H1 (cell line): ENCODE results near the gene KIN. TPM values are rescaled to one million over a fixed set of nuclear protein-coding genes. Genes with fewer than 3 reads are reported as not detected.

Experiments
- CTCF ChIA-PET: fragments of 300-600 bp; sonication (Branson Sonifier 250); formaldehyde crosslinking; loops from one replicate; lab custom pipeline; 2021; ENCODE audit not compliant: partially characterized antibody; lab: Charles Lee
- POLR2A ChIA-PET: fragments of 300-600 bp; sonication (Branson Sonifier 250); formaldehyde crosslinking; loops from one replicate; lab custom pipeline; 2021; ENCODE audit warnings: inconsistent platforms; ENCODE audit not compliant: partially characterized antibody; lab: Charles Lee
- DNase-seq, 2 experiments: peaks; one replicate each; pipeline versions ENCODE4 v3.0.0 to v3.0.0-alpha.2; 2010 to 2022; ENCODE audit warnings: low spot score in 2 of 2, low read depth in 1 of 2, mixed read lengths in 1 of 2
- FAIRE-seq: peaks from 2 replicates; lab custom pipeline; 2011; peaks lifted over from hg19 to GRCh38; lab: Jason Lieb, UNC
- H2AFZ ChIP-seq: 2 replicates; pipeline ENCODE4 v1.8.1; 2012; ENCODE audit warnings: low read length, inconsistent platforms
- H2AK5ac ChIP-seq: 2 replicates; pipeline ENCODE4 v1.6.1; 2013; ENCODE audit warnings: low read depth, low read length
- H2BK120ac ChIP-seq: replicated peaks from 2 replicates; pipeline ENCODE3; 2013; ENCODE audit warnings: low read depth, low read length, inconsistent platforms
- H2BK12ac ChIP-seq: 2 replicates; pipeline ENCODE4 v1.6.1; 2013; ENCODE audit warnings: low read depth, low read length
- H2BK15ac ChIP-seq: 2 replicates; pipeline ENCODE4 v1.6.1; 2013; ENCODE audit warnings: low read length
- H2BK20ac ChIP-seq: 2 replicates; pipeline ENCODE4 v1.6.1; 2013; ENCODE audit warnings: low read length
- H2BK5ac ChIP-seq: 2 replicates; pipeline ENCODE4 v1.6.1; 2013; ENCODE audit warnings: low read depth, low read length
- H3K14ac ChIP-seq: 2 replicates; pipeline ENCODE4 v1.6.1; 2013; ENCODE audit warnings: inconsistent platforms; ENCODE audit not compliant: insufficient read length
- H3K18ac ChIP-seq: 2 replicates; pipeline ENCODE4 v1.6.1; 2013; ENCODE audit warnings: low read length; ENCODE audit errors: extremely low read depth
- H3K23ac ChIP-seq: 2 replicates; pipeline ENCODE4 v1.6.1; 2013; ENCODE audit warnings: inconsistent platforms; ENCODE audit not compliant: insufficient read length
- H3K23me2 ChIP-seq: 2 replicates; pipeline ENCODE4 v1.6.1; 2013; ENCODE audit warnings: low read depth, low read length
- H3K27ac ChIP-seq: 2 replicates; pipeline ENCODE4 v1.6.1; 2011; ENCODE audit warnings: low read depth, low read length, inconsistent platforms
- H3K27me3 ChIP-seq, 4 experiments: replicated peaks in 1 of 4; 1 replicate in 1 of 4; 2 replicates in 3 of 4; pipeline versions ENCODE4 v1.6.1 to v1.8.1; 2011 to 2013; ENCODE audit warnings: low read length in 3 of 4, mild to moderate bottlenecking in 3 of 4, inconsistent platforms in 2 of 4, mixed read lengths in 2 of 4, moderate library complexity in 1 of 4; ENCODE audit not compliant: control insufficient read depth in 3 of 4, insufficient read depth in 3 of 4; ENCODE audit errors: extremely low read depth in 1 of 4
- H3K36me3 ChIP-seq, 4 experiments: 2 replicates each; pipeline versions ENCODE4 v1.6.1 to v1.8.1; 2011 to 2013; ENCODE audit warnings: mild to moderate bottlenecking in 4 of 4, low read length in 3 of 4, moderate library complexity in 2 of 4, control low read depth in 1 of 4, inconsistent platforms in 1 of 4; ENCODE audit not compliant: insufficient read depth in 4 of 4, control insufficient read depth in 2 of 4
- H3K4ac ChIP-seq: replicated peaks from 2 replicates; pipeline ENCODE3; 2013; ENCODE audit warnings: low read length, low read depth, mixed read lengths, inconsistent platforms; ENCODE audit not compliant: insufficient read length
- H3K4me1 ChIP-seq, 4 experiments: replicated peaks in 1 of 4; 1 replicate in 1 of 4; 2 replicates in 3 of 4; pipeline versions ENCODE4 v1.6.1 to v1.8.1; 2011 to 2013; ENCODE audit warnings: low read length in 3 of 4, inconsistent platforms in 2 of 4, mixed read lengths in 1 of 4; ENCODE audit not compliant: insufficient read depth in 4 of 4, control insufficient read depth in 3 of 4
- H3K4me2 ChIP-seq, 2 experiments: 2 replicates each; pipeline versions ENCODE4 v1.6.1 to v1.8.1; 2011 to 2013; ENCODE audit warnings: low read depth in 2 of 2, low read length in 2 of 2, control low read depth in 1 of 2, inconsistent platforms in 1 of 2, mild to moderate bottlenecking in 1 of 2; ENCODE audit not compliant: insufficient read depth in 1 of 2
- H3K4me3 ChIP-seq, 4 experiments: fragments of 200-600, 300-600 bp in 1 of 4; sonication (generic), shearing (Covaris generic), sonication (Bioruptor Twin) in 1 of 4; 2 replicates each; pipeline versions ENCODE4 v1.5.1 to v1.8.1; 2011 to 2016; ENCODE audit warnings: low read length in 4 of 4, low read depth in 3 of 4, control low read depth in 2 of 4, inconsistent platforms in 2 of 4, mild to moderate bottlenecking in 2 of 4, mixed read lengths in 1 of 4, moderate library complexity in 1 of 4; ENCODE audit not compliant: insufficient read depth in 2 of 4; ENCODE audit errors: extremely low read depth in 1 of 4
- H3K56ac ChIP-seq: replicated peaks from 2 replicates; pipeline ENCODE3; 2013; ENCODE audit warnings: low read depth, mild to moderate bottlenecking, mixed read lengths, low read length, inconsistent platforms; ENCODE audit not compliant: insufficient read length
- H3K79me1 ChIP-seq: 2 replicates; pipeline ENCODE4 v1.6.1; 2013; ENCODE audit warnings: low read depth, low read length, control low read depth
- H3K79me2 ChIP-seq, 2 experiments: 2 replicates each; pipeline versions ENCODE4 v1.6.1 to v1.8.1; 2012 to 2013; ENCODE audit warnings: low read length in 2 of 2, mild to moderate bottlenecking in 2 of 2, inconsistent platforms in 1 of 2; ENCODE audit not compliant: insufficient read depth in 2 of 2, control insufficient read depth in 1 of 2
- H3K9ac ChIP-seq, 4 experiments: replicated peaks in 1 of 4; 1 replicate in 1 of 4; 2 replicates in 3 of 4; pipeline versions ENCODE4 v1.6.1 to v1.8.1; 2011 to 2013; ENCODE audit warnings: low read depth in 3 of 4, low read length in 3 of 4, control low read depth in 2 of 4, mild to moderate bottlenecking in 2 of 4, moderate library complexity in 2 of 4, inconsistent platforms in 1 of 4; ENCODE audit errors: extremely low read depth in 1 of 4
- H3K9me3 ChIP-seq, 2 experiments: 2 replicates each; pipeline versions ENCODE4 v1.6.1 to v1.8.1; 2012 to 2013; ENCODE audit warnings: mild to moderate bottlenecking in 2 of 2, moderate library complexity in 2 of 2, control low read depth in 1 of 2, inconsistent platforms in 1 of 2, low read depth in 1 of 2, low read length in 1 of 2, mixed read lengths in 1 of 2; ENCODE audit not compliant: insufficient read depth in 2 of 2
- H4K20me1 ChIP-seq, 2 experiments: replicated peaks in 1 of 2; 2 replicates each; pipeline versions ENCODE3 to v1.8.1; 2011 to 2013; ENCODE audit warnings: inconsistent platforms in 2 of 2, low read length in 2 of 2, mild to moderate bottlenecking in 1 of 2; ENCODE audit not compliant: insufficient read depth in 2 of 2, control insufficient read depth in 1 of 2
- H4K5ac ChIP-seq: 2 replicates; pipeline ENCODE4 v1.6.1; 2013; ENCODE audit warnings: low read length, low read depth, mixed read lengths, inconsistent platforms; ENCODE audit not compliant: insufficient read length
- H4K8ac ChIP-seq: 2 replicates; pipeline ENCODE4 v1.8.0; 2013; ENCODE audit warnings: mild to moderate bottlenecking, moderate library complexity, low read length, inconsistent platforms; ENCODE audit not compliant: insufficient read depth; ENCODE audit errors: extremely low read depth
- H4K91ac ChIP-seq: replicated peaks from 2 replicates; pipeline ENCODE3; 2013; ENCODE audit warnings: low read length, mixed read lengths, inconsistent platforms; ENCODE audit not compliant: insufficient read length
- BRCA1 ChIP-seq: IDR thresholded peaks from 2 replicates; pipeline ENCODE4 v1.6.1; 2012; ENCODE audit warnings: low read depth, low read length, improper control_type of control experiment
- RAD21 ChIP-seq, 2 experiments: IDR thresholded peaks in 1 of 2; conservative IDR thresholded peaks in 1 of 2; 2 replicates each; pipeline ENCODE4 v1.6.1; 2011; ENCODE audit warnings: low read depth in 2 of 2, low read length in 2 of 2, improper control_type of control experiment in 1 of 2, inconsistent platforms in 1 of 2, mild to moderate bottlenecking in 1 of 2, moderate library complexity in 1 of 2
- WGBS, 2 experiments: shearing (Covaris generic) in 1 of 2; methylation state at CpG; one replicate each; pipeline versions ENCODE4 v1.1.6 to v1.1.7; 2013 to 2015; ENCODE audit warnings: low lambda C conversion rate in 2 of 2, mixed read lengths in 2 of 2, inconsistent platforms in 1 of 2, low coverage in 1 of 2, missing lambda C conversion rate in 1 of 2; ENCODE audit not compliant: insufficient replicate concordance in 2 of 2, insufficient coverage in 1 of 2, insufficient read length in 1 of 2; ENCODE audit errors: extremely low coverage in 1 of 2, missing lambda C conversion rate in 1 of 2; 5-methylcytosine and 5-hydroxymethylcytosine counted together
- polyA plus RNA-seq, 7 experiments: library from polyadenylated mRNA; depleted of rRNA in 3 of 7; stranded (reverse) in 5 of 7; unstranded in 2 of 7; fragments of >200 nt in 5 of 7; fragments of 200-250 nt in 2 of 7; gene quantifications; 1 replicate in 5 of 7; 2 replicates in 1 of 7; 4 replicates in 1 of 7; pipeline versions ENCODE4 v1.2.1 to v1.2.3, GENCODE V29; 2011 to 2013; ENCODE audit warnings: missing spikeins in 2 of 7, mixed read lengths in 2 of 7
- total RNA-seq: library from RNA; stranded (reverse); fragmentation: NEBNext Ultra II Directional; extraction: Animal tissue kit (Norgen Biotek cat#: 25700); gene quantifications from 2 replicates; pipeline ENCODE4 v1.2.1, GENCODE V29; 2021
- TF ChIP-seq, protein P1 (sequence below), 3 experiments: IDR thresholded peaks; 1 replicate in 2 of 3; 2 replicates in 1 of 3; pipeline versions ENCODE4 v1.5.1 to v1.6.1; 2011; ENCODE audit warnings: low read length in 3 of 3, mild to moderate bottlenecking in 3 of 3, inconsistent platforms in 2 of 3, low read depth in 1 of 3, moderate library complexity in 1 of 3; ENCODE audit not compliant: insufficient read depth in 1 of 3; ENCODE audit errors: control extremely low read depth in 1 of 3

The KIN gene
- total and polyA plus RNA-seq, 2 of the 8 experiments (the other 6 are each of a cell fraction or from before 2014, with no cell fraction given), result 3.7 to 16.5 TPM

- FAIRE-seq, result no peak
- CTCF ChIA-PET, result interaction anchor here (0.5 to 2.5 kb wide), 7 partner anchors 10 to 1022 kb away, joined by 3 to 14 read pairs (median 4); no protein-coding TSS in a partner anchor
Observed at GRCh38 chr10:7734821-7735220, 53.0 kb downstream of the KIN start.

More at GRCh38 chr10:7734821-7735220, 53.0 kb downstream of the KIN start:
- Histone ChIP-seq H3K36me3 (no peaks in the 10 kb centered on the region), H3K23me2 (no peaks in the 10 kb centered on the region), H3K14ac (no peak overlapping the region), H2AFZ (no peak overlapping the region), H3K27ac (no peak overlapping the region), H2AK5ac (no peak overlapping the region), H4K8ac (no peak overlapping the region), H3K4me3 (no peak overlapping the region), H2BK20ac (no peak overlapping the region), H3K56ac (no peak overlapping the region), H3K27me3 (no peaks in the 10 kb centered on the region), H4K20me1 (no peaks in the 10 kb centered on the region), H3K9me3 (no peaks in the 10 kb centered on the region), H2BK12ac (no peak overlapping the region), H4K91ac (no peak overlapping the region), H3K18ac (no peak overlapping the region), H4K5ac (no peak overlapping the region), H3K4me2 (no peak overlapping the region), H3K9ac (no peak overlapping the region), H3K23ac (no peak overlapping the region), H3K79me1 (no peaks in the 10 kb centered on the region), H3K79me2 (no peaks in the 10 kb centered on the region), H3K4me1 (no peaks in the 10 kb centered on the region), H2BK15ac (no peak overlapping the region), H2BK120ac (no peak overlapping the region), H3K4ac (no peak overlapping the region), H2BK5ac (no peak overlapping the region)
- POLR2A ChIA-PET, result no interaction called here
- TF ChIP-seq, protein P1, sequence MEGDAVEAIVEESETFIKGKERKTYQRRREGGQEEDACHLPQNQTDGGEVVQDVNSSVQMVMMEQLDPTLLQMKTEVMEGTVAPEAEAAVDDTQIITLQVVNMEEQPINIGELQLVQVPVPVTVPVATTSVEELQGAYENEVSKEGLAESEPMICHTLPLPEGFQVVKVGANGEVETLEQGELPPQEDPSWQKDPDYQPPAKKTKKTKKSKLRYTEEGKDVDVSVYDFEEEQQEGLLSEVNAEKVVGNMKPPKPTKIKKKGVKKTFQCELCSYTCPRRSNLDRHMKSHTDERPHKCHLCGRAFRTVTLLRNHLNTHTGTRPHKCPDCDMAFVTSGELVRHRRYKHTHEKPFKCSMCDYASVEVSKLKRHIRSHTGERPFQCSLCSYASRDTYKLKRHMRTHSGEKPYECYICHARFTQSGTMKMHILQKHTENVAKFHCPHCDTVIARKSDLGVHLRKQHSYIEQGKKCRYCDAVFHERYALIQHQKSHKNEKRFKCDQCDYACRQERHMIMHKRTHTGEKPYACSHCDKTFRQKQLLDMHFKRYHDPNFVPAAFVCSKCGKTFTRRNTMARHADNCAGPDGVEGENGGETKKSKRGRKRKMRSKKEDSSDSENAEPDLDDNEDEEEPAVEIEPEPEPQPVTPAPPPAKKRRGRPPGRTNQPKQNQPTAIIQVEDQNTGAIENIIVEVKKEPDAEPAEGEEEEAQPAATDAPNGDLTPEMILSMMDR (IDR thresholded peaks at IDR 0.05; ENCODE audit: control extremely low read depth in 1 of 3, insufficient read depth in 1 of 3, low read depth in 1 of 3, low read length in 3 of 3), result peak in 2 of 3 experiments; percentile 12 to 23; a peak in 2 of 4 replicates
- TF ChIP-seq BRCA1 (no peak), RAD21 (IDR thresholded peaks at IDR 0.05 in 1 of 2, conservative IDR thresholded peaks at IDR 0.05 in 1 of 2; ENCODE audit: low read depth in 2 of 2, low read length in 2 of 2) (peak; percentile 43 to 60)
- peak in 1 of 2 experiments; percentile 39 for DNase-seq
- WGBS, 2 experiments, result 73% methylated on average over 13 of the region's 13 CpGs; no CpG with 5 or more reads in 1 of the 2 experiments
